Liver (tissue), 9 donors: ENCODE data around the gene CHRNG. TPM values are rescaled to one million over a fixed set of nuclear protein-coding genes. Genes with fewer than 3 reads are reported as not detected.

Experiments
- DNase-seq: peaks from one replicate; pipeline ENCODE4 v3.0.0-alpha.2; 2017; ENCODE audit warnings: low spot score
- H3K27ac ChIP-seq, 2 donors: one replicate each; pipeline ENCODE4 v1.7.0; 2013; ENCODE audit warnings: inconsistent platforms in 2 of 2, low read length in 2 of 2, control low read depth in 1 of 2, low read depth in 1 of 2, mild to moderate bottlenecking in 1 of 2
- H3K27me3 ChIP-seq, 4 donors: one replicate each; pipeline versions ENCODE4 v1.6.1 to v1.7.0; 2013; ENCODE audit warnings: low read length in 3 of 4, inconsistent platforms in 1 of 4, mild to moderate bottlenecking in 1 of 4, moderate library complexity in 1 of 4; ENCODE audit not compliant: control insufficient read depth in 4 of 4, insufficient read depth in 4 of 4
- H3K36me3 ChIP-seq, 4 donors: one replicate each; pipeline versions ENCODE4 v1.6.1 to v1.7.0; 2013; ENCODE audit warnings: low read length in 3 of 4, mild to moderate bottlenecking in 3 of 4, low read depth in 1 of 4, moderate library complexity in 1 of 4; ENCODE audit not compliant: control insufficient read depth in 4 of 4, insufficient read depth in 3 of 4
- H3K4me1 ChIP-seq, 4 donors: one replicate each; pipeline versions ENCODE4 v1.6.1 to v1.7.0; 2013; ENCODE audit warnings: low read length in 3 of 4, mild to moderate bottlenecking in 3 of 4, moderate library complexity in 1 of 4; ENCODE audit not compliant: control insufficient read depth in 4 of 4, insufficient read depth in 4 of 4
- H3K4me3 ChIP-seq, 3 donors: one replicate each; pipeline versions ENCODE4 v1.6.1 to v1.7.0; 2013; ENCODE audit warnings: low read length in 3 of 3, control low read depth in 1 of 3, low read depth in 1 of 3, mild to moderate bottlenecking in 1 of 3
- H3K9ac ChIP-seq, 2 donors: one replicate each; pipeline ENCODE4 v1.7.0; 2013; ENCODE audit warnings: low read length in 2 of 2, mild to moderate bottlenecking in 2 of 2, moderate library complexity in 2 of 2, control low read depth in 1 of 2, low read depth in 1 of 2
- H3K9me3 ChIP-seq, 4 donors: one replicate each; pipeline versions ENCODE4 v1.6.1 to v1.7.0; 2013; ENCODE audit warnings: low read length in 3 of 4; ENCODE audit not compliant: control insufficient read depth in 4 of 4
- ATF3 ChIP-seq: IDR thresholded peaks from 2 replicates; pipeline ENCODE4 v1.6.1; 2016; ENCODE audit warnings: antibody characterized with exemption
- CTCF ChIP-seq: fragments of 150-350 bp; IDR thresholded peaks from 2 replicates; pipeline ENCODE4 v1.5.1; 2017; ENCODE audit warnings: improper control_type of control experiment, low read depth, low read length; ENCODE audit not compliant: missing input control
- EGR1 ChIP-seq, 2 donors: IDR thresholded peaks; 2 replicates each; pipeline ENCODE4 v1.6.1; 2016 to 2018; ENCODE audit warnings: antibody characterized with exemption in 2 of 2, low read depth in 2 of 2
- FOXA1 ChIP-seq: IDR thresholded peaks from 2 replicates; pipeline ENCODE4 v1.6.1; 2016; ENCODE audit warnings: antibody characterized with exemption
- FOXA2 ChIP-seq: IDR thresholded peaks from 2 replicates; pipeline ENCODE4 v1.6.1; 2016; ENCODE audit warnings: antibody characterized with exemption
- GABPA ChIP-seq, 2 donors: IDR thresholded peaks in 1 of 2; conservative IDR thresholded peaks in 1 of 2; 2 replicates each; pipeline ENCODE4 v1.6.1; 2016; ENCODE audit warnings: antibody characterized with exemption in 2 of 2, mild to moderate bottlenecking in 1 of 2, moderate library complexity in 1 of 2
- HNF4A ChIP-seq, 2 donors: conservative IDR thresholded peaks; 2 replicates each; pipeline ENCODE4 v1.6.1; 2016; ENCODE audit warnings: antibody characterized with exemption in 2 of 2, mild to moderate bottlenecking in 2 of 2
- HNF4G ChIP-seq: IDR thresholded peaks from 2 replicates; pipeline ENCODE4 v1.6.1; 2016; ENCODE audit warnings: antibody characterized with exemption
- JUND ChIP-seq, 2 donors: IDR thresholded peaks; 2 replicates each; pipeline ENCODE4 v1.6.1; 2016; ENCODE audit warnings: antibody characterized with exemption in 2 of 2
- NR2F2 ChIP-seq: IDR thresholded peaks from 2 replicates; pipeline ENCODE4 v1.6.1; 2016; ENCODE audit warnings: antibody characterized with exemption
- RAD21 ChIP-seq, 2 donors: IDR thresholded peaks; 2 replicates each; pipeline ENCODE4 v1.6.1; 2016; ENCODE audit warnings: antibody characterized with exemption in 2 of 2, mild to moderate bottlenecking in 2 of 2
- RXRA ChIP-seq, 2 donors: IDR thresholded peaks; 2 replicates each; pipeline ENCODE4 v1.6.1; 2017 to 2018; ENCODE audit warnings: antibody characterized with exemption in 2 of 2, mild to moderate bottlenecking in 1 of 2
- SP1 ChIP-seq: IDR thresholded peaks from 2 replicates; pipeline ENCODE4 v1.6.1; 2018; ENCODE audit warnings: antibody characterized with exemption, mild to moderate bottlenecking
- TAF1 ChIP-seq: conservative IDR thresholded peaks from 2 replicates; pipeline ENCODE4 v1.6.1; 2016; ENCODE audit warnings: antibody characterized with exemption, mild to moderate bottlenecking
- YY1 ChIP-seq: IDR thresholded peaks from 2 replicates; pipeline ENCODE4 v1.6.1; 2016; ENCODE audit warnings: antibody characterized with exemption, mild to moderate bottlenecking
- ZBTB33 ChIP-seq: IDR thresholded peaks from 2 replicates; pipeline ENCODE4 v1.6.1; 2016; ENCODE audit warnings: antibody characterized with exemption
- polyA plus RNA-seq, 2 donors: library from polyadenylated mRNA; stranded (reverse) in 1 of 2; unstranded in 1 of 2; fragments of 200-250 nt in 1 of 2; fragments of >200 nt in 1 of 2; fragmentation: Nextera tagmentation in 1 of 2; extraction: Ambion mirVana in 1 of 2; gene quantifications; one replicate each; pipeline versions ENCODE4 v1.2.1 to v1.2.3, GENCODE V29; 2013 to 2015
- total RNA-seq, 2 donors: library from RNA; depleted of rRNA; stranded (reverse); fragments of >200 nt; gene quantifications; one replicate each; pipeline ENCODE4 v1.2.3, GENCODE V29; 2014
- TF ChIP-seq, protein P1 (sequence below): IDR thresholded peaks from 2 replicates; pipeline ENCODE4 v1.6.1; 2016; ENCODE audit warnings: antibody characterized with exemption
- TF ChIP-seq, protein P2 (sequence below): IDR thresholded peaks from 2 replicates; pipeline ENCODE4 v1.6.1; 2016; ENCODE audit warnings: antibody characterized with exemption, mild to moderate bottlenecking
- donor health status: healthy.
- donor health status: healthy.
- donor health status: healthy.
- donor health status: healthy.
- donor health status: healthy.

CHRNG gene
- total and polyA plus RNA-seq, 4 donors = not detected

DNA sequence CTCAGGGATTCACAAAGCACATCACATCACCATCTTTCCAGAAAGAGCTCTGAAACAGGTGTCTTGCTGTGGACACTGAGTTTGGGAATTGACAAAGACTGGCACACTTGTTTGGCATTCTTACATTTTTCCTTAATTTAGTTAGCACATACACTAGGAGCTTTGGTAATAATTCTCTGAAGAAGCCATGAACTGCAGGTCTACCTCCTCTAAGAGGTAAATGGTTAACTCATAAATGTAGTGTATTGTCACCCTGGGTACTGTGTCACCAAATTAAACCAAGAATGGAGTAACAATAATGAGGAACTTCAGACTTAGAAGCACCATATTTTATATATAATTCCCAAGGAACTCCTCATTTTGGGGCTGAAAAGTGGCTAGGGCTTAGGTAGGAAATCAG, 33.5 kb downstream of the CHRNG start:
- no peak overlapping the region for H3K9ac ChIP-seq
- peaks cover 0 to 20% (median 18%) of the 10 kb centered on the region in 4 donors for H3K36me3 ChIP-seq
- TF ChIP-seq FOXA2 (no peak), EGR1 (IDR thresholded peaks at IDR 0.05; ENCODE audit: low read depth in 2 of 2) (no peak), GABPA (IDR thresholded peaks at IDR 0.05 in 1 of 2, conservative IDR thresholded peaks at IDR 0.05 in 1 of 2) (no peak), NR2F2 (no peak), SP1 (no peak), JUND (IDR thresholded peaks at IDR 0.05) (no peak), HNF4A (conservative IDR thresholded peaks at IDR 0.05) (peak in 1 of 2 donors; percentile 33), CTCF (no peak), ZBTB33 (no peak), TAF1 (no peak), RXRA (IDR thresholded peaks at IDR 0.05) (peak in 1 of 2 donors; percentile 56), YY1 (peak; percentile 44), ATF3 (no peak), HNF4G (no peak), RAD21 (IDR thresholded peaks at IDR 0.05) (no peak), FOXA1 (no peak)
- TF ChIP-seq, protein P1, sequence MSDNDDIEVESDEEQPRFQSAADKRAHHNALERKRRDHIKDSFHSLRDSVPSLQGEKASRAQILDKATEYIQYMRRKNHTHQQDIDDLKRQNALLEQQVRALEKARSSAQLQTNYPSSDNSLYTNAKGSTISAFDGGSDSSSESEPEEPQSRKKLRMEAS = no peak
- TF ChIP-seq, protein P2, sequence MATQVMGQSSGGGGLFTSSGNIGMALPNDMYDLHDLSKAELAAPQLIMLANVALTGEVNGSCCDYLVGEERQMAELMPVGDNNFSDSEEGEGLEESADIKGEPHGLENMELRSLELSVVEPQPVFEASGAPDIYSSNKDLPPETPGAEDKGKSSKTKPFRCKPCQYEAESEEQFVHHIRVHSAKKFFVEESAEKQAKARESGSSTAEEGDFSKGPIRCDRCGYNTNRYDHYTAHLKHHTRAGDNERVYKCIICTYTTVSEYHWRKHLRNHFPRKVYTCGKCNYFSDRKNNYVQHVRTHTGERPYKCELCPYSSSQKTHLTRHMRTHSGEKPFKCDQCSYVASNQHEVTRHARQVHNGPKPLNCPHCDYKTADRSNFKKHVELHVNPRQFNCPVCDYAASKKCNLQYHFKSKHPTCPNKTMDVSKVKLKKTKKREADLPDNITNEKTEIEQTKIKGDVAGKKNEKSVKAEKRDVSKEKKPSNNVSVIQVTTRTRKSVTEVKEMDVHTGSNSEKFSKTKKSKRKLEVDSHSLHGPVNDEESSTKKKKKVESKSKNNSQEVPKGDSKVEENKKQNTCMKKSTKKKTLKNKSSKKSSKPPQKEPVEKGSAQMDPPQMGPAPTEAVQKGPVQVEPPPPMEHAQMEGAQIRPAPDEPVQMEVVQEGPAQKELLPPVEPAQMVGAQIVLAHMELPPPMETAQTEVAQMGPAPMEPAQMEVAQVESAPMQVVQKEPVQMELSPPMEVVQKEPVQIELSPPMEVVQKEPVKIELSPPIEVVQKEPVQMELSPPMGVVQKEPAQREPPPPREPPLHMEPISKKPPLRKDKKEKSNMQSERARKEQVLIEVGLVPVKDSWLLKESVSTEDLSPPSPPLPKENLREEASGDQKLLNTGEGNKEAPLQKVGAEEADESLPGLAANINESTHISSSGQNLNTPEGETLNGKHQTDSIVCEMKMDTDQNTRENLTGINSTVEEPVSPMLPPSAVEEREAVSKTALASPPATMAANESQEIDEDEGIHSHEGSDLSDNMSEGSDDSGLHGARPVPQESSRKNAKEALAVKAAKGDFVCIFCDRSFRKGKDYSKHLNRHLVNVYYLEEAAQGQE = no peak
- peaks cover 13 to 53% (median 51%) of the 10 kb centered on the region in 4 donors for H3K4me1 ChIP-seq
- H3K9me3 ChIP-seq = no peaks in the 10 kb centered on the region
- no peaks in the 10 kb centered on the region for H3K27me3 ChIP-seq
- DNase-seq = no peak
- H3K4me3 ChIP-seq = no peak overlapping the region
- H3K27ac ChIP-seq = peak overlapping the region; percentile 60 to 78
